NB4 (cell line): ENCODE measurements around the gene ZAP70.
A peak's percentile ranks its signal among the peaks of the same experiment; 100 is the strongest.

Experiments
- DNase-seq: peaks from one replicate; pipeline ENCODE4 v3.0.0; 2010; ENCODE audit warnings: low read depth
- H3K4me3 ChIP-seq: one replicate; pipeline ENCODE4 v1.5.1; 2011; ENCODE audit warnings: mild to moderate bottlenecking, low read depth, low read length, moderate library complexity
- MYC ChIP-seq: IDR thresholded peaks from 2 replicates; pipeline ENCODE4 v1.6.1; 2011; ENCODE audit warnings: low read depth, low read length
- POLR2A ChIP-seq: IDR thresholded peaks from 2 replicates; pipeline ENCODE4 v1.6.1; 2011; ENCODE audit warnings: mild to moderate bottlenecking; ENCODE audit not compliant: insufficient read length; ENCODE audit errors: extremely low read depth
- TF ChIP-seq, protein P1 (sequence below): IDR thresholded peaks from 2 replicates; pipeline ENCODE4 v1.6.1; 2011; ENCODE audit warnings: low read depth, low read length
- TF ChIP-seq, protein P2 (sequence below): IDR thresholded peaks from one replicate; pipeline ENCODE4 v1.5.1; 2012; ENCODE audit warnings: low read depth, low read length

The ZAP70 gene

DNA sequence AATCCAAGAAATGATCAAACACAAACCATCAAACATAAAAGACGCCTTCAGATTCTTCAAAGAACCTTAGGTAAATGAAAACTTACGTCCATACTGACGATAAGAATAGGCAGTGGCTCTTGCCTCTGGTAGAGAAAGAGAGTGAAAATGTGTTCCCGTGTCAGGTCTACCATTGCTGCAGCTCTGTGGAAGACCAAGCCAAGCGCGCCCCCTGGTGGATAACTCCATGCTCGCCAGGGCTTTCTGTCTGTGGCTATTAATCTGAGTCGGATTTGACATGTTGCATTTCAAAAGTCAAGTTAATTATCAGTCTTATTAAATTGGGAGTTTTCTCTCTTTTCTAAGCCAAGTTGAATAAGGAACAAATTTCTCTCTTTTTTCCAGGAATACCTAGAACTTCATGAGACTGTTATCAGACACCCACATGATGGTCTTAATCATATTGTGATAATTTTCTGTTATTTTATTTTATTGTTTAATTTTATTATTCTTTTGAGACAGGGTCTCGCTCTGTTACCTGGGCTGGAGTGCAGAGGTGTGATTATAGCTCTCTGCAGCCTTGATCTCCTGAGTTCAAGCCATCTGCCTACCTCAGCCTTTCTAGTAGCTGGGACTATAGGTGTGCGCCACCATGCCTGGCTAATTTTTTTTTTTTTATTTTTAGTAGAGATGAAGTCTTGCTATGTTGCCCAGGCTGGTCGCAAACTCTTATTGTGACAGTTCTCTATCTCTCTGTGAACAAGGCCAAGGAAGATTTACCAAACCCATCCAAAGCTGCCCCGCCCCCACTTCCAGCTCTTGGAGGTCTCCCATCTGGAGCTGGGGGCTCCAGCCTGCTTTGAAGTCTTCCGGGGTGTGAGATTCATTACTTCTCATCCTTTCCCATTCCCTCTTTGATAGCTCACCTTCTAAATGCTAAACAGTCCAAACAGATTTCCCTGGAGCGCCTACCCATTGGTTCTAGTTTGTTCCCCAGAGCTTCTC lies 15.8 kb upstream of the ZAP70 start:
- DNase-seq = peak; percentile 89
- TF ChIP-seq, protein P1, sequence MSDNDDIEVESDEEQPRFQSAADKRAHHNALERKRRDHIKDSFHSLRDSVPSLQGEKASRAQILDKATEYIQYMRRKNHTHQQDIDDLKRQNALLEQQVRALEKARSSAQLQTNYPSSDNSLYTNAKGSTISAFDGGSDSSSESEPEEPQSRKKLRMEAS = 0 out of 2 replicates have a peak, but pooled peaks have one; percentile 25
- peak; percentile 48; the same call in 1 of the 2 replicates for TF ChIP-seq MYC
- TF ChIP-seq, protein P2, sequence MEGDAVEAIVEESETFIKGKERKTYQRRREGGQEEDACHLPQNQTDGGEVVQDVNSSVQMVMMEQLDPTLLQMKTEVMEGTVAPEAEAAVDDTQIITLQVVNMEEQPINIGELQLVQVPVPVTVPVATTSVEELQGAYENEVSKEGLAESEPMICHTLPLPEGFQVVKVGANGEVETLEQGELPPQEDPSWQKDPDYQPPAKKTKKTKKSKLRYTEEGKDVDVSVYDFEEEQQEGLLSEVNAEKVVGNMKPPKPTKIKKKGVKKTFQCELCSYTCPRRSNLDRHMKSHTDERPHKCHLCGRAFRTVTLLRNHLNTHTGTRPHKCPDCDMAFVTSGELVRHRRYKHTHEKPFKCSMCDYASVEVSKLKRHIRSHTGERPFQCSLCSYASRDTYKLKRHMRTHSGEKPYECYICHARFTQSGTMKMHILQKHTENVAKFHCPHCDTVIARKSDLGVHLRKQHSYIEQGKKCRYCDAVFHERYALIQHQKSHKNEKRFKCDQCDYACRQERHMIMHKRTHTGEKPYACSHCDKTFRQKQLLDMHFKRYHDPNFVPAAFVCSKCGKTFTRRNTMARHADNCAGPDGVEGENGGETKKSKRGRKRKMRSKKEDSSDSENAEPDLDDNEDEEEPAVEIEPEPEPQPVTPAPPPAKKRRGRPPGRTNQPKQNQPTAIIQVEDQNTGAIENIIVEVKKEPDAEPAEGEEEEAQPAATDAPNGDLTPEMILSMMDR = peak; percentile 92
- TF ChIP-seq POLR2A = no peak
- no peak overlapping the region for H3K4me3 ChIP-seq

DNA sequence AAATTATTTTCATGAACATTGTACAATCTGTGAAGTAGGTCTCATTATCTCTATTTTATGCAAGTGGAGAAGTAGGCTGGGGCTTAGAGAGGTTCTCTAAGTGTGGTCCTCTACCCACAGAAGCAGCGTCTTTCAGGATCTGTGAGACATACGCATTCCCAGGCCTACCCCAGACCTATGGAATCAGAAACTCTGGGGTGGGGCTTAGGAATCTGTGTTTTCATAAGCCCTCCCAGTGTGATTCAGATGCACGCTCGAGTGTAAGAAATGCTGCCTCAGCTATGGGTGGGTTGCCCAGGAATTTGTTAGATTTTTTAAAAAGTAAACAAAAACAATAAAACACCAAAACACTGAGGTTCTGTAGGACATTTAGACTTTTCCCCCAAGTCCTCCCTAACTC lies 14.8 kb upstream of the ZAP70 start:
- no peak for DNase-seq

DNA sequence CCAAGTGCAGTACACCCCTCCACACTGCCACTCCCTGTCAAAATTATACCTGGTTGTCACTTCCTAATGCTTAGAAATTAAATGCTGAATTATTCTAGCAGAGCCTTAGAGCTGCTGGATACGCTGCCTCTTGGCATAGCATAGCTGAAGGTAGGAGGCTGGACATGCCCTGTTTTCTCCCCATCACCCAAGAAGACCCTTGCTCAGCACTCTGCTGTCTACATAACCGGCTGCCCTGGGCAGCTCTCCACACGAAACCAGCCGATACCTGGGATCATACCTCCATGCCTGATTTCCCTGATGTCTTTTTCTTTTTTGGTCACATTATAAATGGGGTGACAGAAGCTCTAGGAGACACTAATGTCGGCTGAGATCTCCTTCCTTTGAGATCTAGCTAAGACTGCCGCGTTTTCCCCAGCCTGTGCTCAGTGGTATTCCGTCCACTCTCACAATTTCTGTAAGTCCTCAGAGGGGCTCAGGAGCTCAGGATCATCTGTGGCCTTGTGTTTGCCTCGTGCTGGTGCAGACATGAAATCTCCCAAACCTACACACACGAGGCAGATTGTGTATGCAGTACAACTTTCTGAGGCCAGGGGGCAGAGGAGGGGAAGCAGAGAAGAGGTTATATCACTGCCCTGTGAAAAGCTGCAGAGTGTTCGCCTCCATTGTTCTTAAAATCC lies 13.5 kb upstream of the ZAP70 start:
- H3K4me3 ChIP-seq = no peak overlapping the region
- peak; percentile 95 for DNase-seq
- TF ChIP-seq, protein P1 = peak; percentile 91
- TF ChIP-seq MYC (peak; percentile 86), POLR2A (no peak)
- TF ChIP-seq, protein P2 = peak; percentile 85

More for the DNA sequence above, 14.8 kb upstream of the ZAP70 start:
- H3K4me3 ChIP-seq = no peak overlapping the region
- TF ChIP-seq MYC (no peak), POLR2A (no peak)
- TF ChIP-seq, protein P2 = no peak
- TF ChIP-seq, protein P1 = no peak

DNA sequence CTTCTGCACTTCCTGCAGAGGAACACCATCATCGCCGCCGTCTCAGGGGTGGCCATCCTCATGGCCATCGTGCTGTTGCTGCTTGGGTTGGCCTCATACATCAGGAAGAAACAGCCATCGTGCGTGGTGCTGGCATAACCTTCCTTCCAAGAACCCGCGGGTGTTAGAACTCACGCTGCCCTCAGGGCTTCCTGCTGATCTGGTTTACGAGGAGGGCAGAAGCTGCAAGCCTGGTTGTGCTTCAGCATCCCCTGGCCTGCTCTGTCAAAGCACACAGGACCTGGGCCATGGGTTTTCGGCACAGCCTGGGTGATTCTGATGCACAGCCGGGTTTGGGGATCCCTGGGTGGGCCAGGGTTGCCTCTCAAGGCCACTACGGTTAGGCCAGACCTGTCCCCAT lies 12.2 kb upstream of the ZAP70 start:
- peak; percentile 76 for DNase-seq
- H3K4me3 ChIP-seq = peak overlapping the region; percentile 13
- TF ChIP-seq, protein P1 = no peak
- no peak for TF ChIP-seq MYC
- TF ChIP-seq POLR2A = no peak
- TF ChIP-seq, protein P2 = no peak

DNA sequence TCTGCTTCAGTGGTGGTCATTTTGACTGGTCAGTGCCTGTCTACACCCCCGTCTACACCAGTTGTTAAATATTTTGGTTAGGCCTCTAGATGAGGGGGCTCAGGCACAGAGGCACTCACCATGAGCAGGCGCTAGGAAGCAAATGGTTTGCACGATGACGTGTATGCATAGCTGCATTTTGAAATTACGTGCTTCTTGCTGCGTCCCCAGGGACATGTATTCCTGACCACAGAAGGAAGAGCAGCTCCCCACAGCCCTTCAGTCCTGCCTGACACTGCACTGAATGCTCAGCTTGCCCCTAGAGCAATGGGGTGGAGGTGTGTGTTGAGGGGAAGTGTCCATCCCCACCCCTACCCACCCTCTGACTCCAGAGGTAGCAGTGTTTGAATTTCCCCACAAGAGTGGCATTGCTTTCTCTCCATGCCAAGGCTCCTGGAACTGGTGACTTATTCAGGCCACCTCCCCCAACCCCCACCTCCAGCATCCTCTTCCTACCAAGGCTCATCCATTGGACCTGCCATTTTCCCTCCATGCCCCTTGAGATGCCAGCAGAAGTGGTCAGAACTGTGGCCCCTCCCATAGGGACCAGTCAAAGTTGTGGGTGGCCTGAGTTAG lies 11.4 kb upstream of the ZAP70 start:
- TF ChIP-seq, protein P2 = no peak
- TF ChIP-seq, protein P1 = peak; percentile 51; the same call in 1 of the 2 replicates
- no peak for TF ChIP-seq POLR2A
- peak; percentile 98 for DNase-seq
- H3K4me3 ChIP-seq = peak overlapping the region; percentile 13
